Stimulated activated naive CD4-positive, alpha-beta T cell (primary cell): ENCODE results near the gene COG3.

Experiments used
- DNase-seq, 6 experiments: peaks; one replicate each; lab custom pipeline; 2025; lab: John Stamatoyannopoulos, UW

COG3 gene

DNA sequence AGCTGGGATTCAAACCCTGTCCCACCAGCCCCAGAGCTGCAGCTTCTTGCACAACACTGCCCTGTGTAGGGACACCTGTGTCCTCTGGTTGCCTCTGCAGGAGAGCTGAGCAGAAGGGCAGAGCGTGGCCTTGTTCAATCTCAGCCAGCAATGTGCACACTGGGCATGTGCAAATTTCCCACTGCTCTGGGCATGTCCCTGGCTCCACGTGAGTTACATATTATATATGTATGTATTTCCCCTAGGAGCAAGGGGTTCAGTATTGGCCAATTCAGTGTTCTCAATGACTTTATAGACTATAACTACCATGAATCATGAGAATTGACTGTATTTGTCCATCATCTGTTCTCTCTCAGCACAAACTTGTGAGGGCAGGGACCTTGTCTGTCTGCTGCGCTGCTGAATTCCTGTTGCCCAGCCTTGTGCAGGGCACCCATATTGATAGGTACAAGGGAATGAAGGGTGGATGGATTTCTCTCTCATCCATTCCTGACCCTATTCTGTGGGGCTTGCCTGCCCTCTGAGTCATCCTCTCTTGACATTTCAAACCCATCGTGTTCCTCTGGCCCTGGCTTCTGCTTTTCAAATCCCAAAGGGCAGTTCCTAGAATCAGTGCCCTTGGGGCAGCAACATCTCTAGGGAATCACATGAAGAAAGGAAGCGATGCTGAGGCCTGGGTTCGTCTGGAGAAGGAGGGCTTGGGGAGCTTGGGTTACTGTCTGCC, 81.1 kb downstream of the COG3 start:
- no peak for DNase-seq

DNA sequence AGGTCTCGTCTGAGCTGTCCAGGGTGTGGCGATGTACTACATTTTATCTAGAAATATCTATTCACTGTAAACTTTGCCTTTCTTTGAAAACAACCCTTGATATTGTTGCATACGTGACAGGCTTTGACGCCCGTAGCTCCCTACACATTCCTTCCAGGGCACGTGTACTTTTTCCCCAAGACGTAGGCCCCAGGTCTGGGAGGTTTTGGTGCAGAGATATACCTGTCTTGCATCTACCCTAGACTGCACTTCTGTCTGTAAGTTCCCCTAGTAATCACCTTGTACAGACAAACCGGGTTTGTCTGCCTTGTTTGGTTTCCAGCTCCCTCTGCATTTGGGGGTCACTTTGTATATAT, 81.6 kb downstream of the COG3 start:
- no peak for DNase-seq

DNA sequence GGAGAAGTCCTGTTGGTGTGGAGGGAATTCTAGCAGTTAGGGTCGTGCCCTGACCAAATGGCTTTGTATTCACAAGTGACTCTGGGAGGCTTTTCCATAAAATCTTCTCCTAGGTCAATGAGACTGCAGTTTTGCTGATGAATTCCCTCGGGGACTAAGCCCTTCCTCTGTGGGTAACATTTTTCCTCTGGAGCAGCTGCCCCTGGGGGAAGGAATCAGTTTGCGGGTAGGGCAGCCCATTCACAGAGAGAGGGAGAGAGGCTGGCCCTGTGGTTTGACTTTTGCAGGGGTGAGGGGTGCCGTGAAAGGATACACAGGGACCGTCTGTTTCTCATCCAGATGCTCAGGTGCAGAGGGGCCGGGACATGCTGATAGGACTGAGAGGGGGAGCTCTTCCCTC, 83.5 kb downstream of the COG3 start:
- no peak for DNase-seq

DNA sequence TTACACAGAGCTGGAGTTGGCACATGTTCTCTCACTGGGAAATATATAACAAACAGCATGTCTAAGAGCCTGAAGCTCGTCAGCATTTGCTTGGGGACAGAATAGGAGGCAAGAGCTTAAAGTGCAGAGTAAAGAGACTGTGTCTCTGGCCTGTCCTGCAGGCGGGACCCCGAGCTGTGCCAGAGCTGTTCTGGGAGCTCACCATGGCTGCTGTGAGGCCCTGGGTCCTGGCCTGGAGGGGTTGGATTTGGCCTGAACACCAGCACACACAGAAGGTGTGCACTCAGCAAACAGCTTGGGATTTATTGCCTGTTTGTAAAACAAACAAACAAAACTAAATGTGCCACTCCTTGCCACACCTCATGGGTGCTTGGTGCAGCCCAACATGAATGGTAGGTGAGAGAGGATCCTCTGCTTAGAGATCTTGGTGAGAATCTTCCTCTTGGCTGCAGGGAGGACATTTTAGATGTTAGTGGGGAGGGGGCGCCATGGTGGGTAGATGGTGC, 89.9 kb downstream of the COG3 start:
- DNase-seq: no peak

DNA sequence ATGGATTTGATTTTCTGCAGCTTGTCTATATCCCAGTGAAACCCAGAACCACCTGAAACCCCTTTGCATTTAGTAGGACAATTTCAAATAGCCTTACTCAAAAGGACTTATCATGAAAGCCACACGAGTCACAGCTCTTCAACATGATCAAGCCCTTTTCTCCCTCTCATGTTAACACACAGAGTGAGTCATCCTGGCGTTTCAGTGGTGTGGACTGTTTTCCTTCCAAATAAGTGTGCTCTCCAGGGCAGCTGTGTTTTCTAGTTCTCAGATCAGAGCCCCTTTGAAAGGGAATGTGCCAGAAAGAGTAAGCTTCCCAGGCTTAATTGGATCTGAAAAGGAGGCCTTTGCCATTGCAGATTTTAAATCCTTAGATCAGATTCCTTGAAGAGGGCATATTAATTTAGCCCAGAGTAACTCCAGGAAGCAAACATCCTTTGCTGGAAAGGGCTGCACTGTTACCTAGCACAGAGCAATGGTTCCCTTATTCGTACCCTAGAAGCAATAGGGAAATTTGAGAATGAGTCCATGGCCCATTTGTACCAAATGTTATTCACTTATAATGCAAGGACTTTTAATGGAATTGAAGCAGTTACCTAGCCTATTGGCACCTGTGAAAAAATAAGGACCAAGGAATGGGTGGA, 99.5 kb downstream of the COG3 start:
- DNase-seq: no peak

DNA sequence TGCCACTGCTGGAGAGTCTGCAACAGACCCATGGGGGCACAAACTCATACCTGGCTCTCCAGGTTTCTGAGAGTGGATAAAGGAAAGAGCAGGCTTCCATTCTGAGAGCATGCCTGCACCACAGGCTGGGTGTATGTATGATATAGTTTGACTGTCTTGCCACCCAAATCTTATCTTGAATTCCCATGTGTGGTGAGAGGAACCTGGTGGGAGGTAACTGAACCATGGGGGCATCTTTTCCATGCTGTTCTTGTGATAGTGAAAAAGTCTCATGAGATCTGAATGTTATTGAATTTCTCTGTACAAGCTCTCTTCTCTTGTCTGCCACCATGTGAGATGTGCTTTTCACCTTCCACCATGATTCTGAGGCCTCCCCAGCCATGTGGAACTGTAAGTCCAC, 100.6 kb downstream of the COG3 start:
- DNase-seq: no peak

DNA sequence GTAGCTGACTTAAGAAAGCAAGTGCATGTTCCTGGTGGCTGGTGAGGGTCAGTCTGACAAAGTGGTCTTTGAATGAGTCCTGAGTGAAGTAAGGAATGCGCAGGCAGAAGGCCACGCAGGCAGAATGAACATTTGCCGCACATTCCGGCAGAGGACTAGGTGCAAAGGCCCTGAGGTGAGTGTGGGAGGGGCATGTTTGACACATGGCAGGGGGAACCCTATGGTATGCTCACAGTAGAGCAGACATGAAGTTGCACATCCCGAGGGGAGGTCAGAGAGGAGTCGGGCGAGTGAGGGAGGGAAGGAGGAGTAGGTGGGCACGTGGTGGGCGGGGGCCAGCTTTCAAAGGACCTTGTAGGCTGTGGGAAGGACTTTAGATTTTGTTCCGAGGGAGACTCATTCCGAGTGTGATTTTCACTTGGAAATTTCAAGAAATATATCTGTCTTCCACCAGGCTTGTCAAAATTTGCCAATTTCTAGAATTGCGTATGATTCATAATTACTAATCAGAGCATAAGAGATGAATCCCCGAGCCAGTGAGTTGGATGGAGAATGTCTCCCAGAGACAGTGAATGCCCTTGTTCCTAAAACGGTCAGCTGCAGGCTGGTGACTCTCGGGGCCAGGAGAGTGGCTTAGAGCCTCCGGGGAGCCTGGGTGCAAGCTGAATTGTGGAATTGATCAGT, 110.5 kb downstream of the COG3 start:
- DNase-seq: no peak

DNA sequence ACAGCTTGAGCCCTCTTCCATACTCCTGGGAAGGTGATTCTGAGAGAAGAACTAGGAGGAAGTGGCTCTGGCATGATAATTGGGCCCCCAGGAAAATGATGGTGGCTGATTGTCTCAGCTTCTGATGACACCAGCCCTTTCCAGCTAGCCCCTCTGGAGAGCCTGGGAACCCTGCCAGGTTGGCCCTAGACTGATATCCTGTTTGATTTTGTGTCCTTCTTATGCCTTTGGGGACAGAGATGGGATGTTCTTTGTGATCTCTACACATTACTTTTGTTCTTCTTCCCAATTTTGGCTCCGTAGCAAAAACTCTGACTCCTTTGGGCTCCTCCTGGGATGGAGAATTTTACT, 111.1 kb downstream of the COG3 start:
- DNase-seq: no peak

DNA sequence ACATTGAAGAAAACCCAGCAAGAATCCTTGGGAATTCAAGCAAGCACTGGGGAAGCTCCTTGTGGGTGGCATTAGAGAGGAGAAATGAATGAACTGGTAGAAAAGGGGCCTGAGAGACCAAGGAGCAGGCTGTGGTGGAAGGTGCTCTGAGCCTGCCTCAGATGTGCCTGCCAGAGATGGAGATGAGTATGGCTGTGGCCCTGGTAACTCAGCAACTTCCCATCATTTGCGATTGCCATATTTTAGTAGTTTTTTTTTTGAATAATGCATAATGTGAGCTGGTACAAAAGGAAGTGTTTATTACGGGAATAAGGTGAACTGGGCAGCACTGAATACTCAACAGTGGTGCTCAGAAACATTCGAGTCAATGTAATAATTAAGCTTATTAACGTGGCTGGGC, 111.7 kb downstream of the COG3 start:
- DNase-seq: no peak

DNA sequence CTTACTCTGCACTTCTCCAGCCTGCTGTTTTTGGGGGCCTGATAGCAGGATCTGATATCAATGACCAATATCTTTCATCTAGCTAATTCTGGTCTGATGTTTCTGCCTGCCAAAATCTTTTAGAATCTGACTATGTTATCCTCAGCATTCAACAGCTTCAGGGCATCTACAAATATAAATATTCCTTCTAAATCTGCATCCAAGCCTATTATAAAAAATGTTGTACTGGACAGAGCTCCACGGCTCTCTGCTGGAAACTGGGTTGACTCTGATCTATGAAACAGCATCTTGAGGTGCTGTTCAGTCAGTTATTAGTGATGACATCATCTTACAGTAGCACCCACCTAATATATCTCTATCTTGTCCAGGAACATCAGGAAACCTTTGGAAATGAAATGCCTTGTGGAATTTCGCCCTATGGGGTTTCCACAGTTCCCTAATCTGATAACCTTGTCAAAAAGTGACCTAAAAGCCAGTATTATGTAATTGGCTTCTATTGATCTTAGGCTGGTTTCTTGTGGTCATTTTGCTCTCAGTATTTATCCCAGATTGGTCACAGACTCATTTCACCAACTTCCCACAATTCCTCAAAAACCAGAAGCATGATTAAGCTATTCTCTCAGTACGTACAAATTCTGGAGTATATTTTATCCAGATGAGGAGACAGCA, 117.8 kb downstream of the COG3 start:
- DNase-seq: no peak

DNA sequence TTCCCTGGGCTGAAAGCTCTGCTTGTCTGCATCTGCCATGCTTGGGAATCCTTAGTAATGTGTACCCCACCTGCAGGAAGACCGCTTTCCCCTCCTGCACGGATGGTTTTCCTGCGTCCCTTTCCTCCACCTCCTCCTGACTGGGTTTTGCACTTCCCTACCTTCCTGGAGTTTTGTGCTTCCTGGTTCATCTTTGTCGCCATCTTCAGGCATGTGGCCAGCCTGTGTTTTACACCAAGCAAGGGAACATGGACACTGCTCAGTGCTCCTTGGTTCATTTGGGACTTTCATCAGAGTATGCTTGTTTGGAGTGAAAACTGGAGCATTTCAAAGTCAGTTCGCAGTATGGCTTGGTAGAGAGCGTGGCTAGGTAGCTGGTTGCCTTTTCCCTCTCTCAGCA, 120.1 kb downstream of the COG3 start:
- DNase-seq: no peak
